ENCODE measurements around the gene FAF1.
"Not testable (repeated sequence)": the region's sequence is repeated elsewhere in the genome, so short reads cannot be mapped to it uniquely, and the experiment has no call there.

Gene FAF1

GRCh38 chr1:50720457-50721053 is 239.5 kb downstream of the FAF1 start:
- TF ChIP-seq MYC (IDR thresholded peaks at IDR 0.05; ENCODE audit: low read depth, low read length) (no peak), CTCF (IDR thresholded peaks at IDR 0.05; ENCODE audit: low read depth, low read length) (no peak), POLR2A (IDR thresholded peaks at IDR 0.05; ENCODE audit: extremely low read depth, insufficient read length) (no peak)
- H3K4me3 ChIP-seq (ENCODE audit: low read depth, low read length) = no peak overlapping the region
- DNase-seq (ENCODE audit: low read depth) = no peak

- TF ChIP-seq MYC (IDR thresholded peaks at IDR 0.05; ENCODE audit: low read depth, low read length) = no peak
- no peak for TF ChIP-seq MAX (IDR thresholded peaks at IDR 0.05; ENCODE audit: low read depth, low read length)
- no peak for TF ChIP-seq CTCF (IDR thresholded peaks at IDR 0.05; ENCODE audit: low read depth, low read length)
- no peak for TF ChIP-seq POLR2A (IDR thresholded peaks at IDR 0.05; ENCODE audit: extremely low read depth, insufficient read length)
- no peak for DNase-seq (ENCODE audit: low read depth)
- no peak overlapping the region for H3K4me3 ChIP-seq (ENCODE audit: low read depth, low read length)
Observed at GRCh38 chr1:50719126-50719525, 240.9 kb downstream of the FAF1 start.

GRCh38 chr1:50717327-50717726 is 242.7 kb downstream of the FAF1 start:
- no peak for DNase-seq (ENCODE audit: low read depth)
- no peak overlapping the region for H3K4me3 ChIP-seq (ENCODE audit: low read depth, low read length)
- TF ChIP-seq CTCF (IDR thresholded peaks at IDR 0.05; ENCODE audit: low read depth, low read length) (no peak), MAX (IDR thresholded peaks at IDR 0.05; ENCODE audit: low read depth, low read length) (no peak), MYC (IDR thresholded peaks at IDR 0.05; ENCODE audit: low read depth, low read length) (no peak)

- not testable (repeated sequence) for DNase-seq (ENCODE audit: low read depth)
Observed at GRCh38 chr1:50716455-50716854, 243.6 kb downstream of the FAF1 start.

GRCh38 chr1:50710099-50710498 is 250.0 kb downstream of the FAF1 start:
- TF ChIP-seq POLR2A (IDR thresholded peaks at IDR 0.05; ENCODE audit: extremely low read depth, insufficient read length) = no peak
- no peak for TF ChIP-seq CTCF (IDR thresholded peaks at IDR 0.05; ENCODE audit: low read depth, low read length)
- no peak for TF ChIP-seq MAX (IDR thresholded peaks at IDR 0.05; ENCODE audit: low read depth, low read length)
- no peak for TF ChIP-seq MYC (IDR thresholded peaks at IDR 0.05; ENCODE audit: low read depth, low read length)
- H3K4me3 ChIP-seq (ENCODE audit: low read depth, low read length) = no peak overlapping the region
- no peak for DNase-seq (ENCODE audit: low read depth)

More at GRCh38 chr1:50716455-50716854, 243.6 kb downstream of the FAF1 start:
- H3K4me3 ChIP-seq (ENCODE audit: low read depth, low read length) = not testable (repeated sequence)

- TF ChIP-seq POLR2A (IDR thresholded peaks at IDR 0.05; ENCODE audit: extremely low read depth, insufficient read length) = no peak
- TF ChIP-seq MYC (IDR thresholded peaks at IDR 0.05; ENCODE audit: low read depth, low read length) = no peak
- TF ChIP-seq MAX (IDR thresholded peaks at IDR 0.05; ENCODE audit: low read depth, low read length) = no peak
- no peak for TF ChIP-seq CTCF (IDR thresholded peaks at IDR 0.05; ENCODE audit: low read depth, low read length)
- H3K4me3 ChIP-seq (ENCODE audit: low read depth, low read length) = no peak overlapping the region
- DNase-seq (ENCODE audit: low read depth) = no peak
Observed at GRCh38 chr1:50707824-50708223, 252.2 kb downstream of the FAF1 start.
